Type B pancreatic cell (in vitro differentiated cells): ENCODE measurements around the gene SMLR1. TPM values are rescaled to one million over a fixed set of nuclear protein-coding genes. Genes with fewer than 3 reads are reported as not detected.

ENCODE experiments used
- DNase-seq: peaks from one replicate; pipeline ENCODE4 v3.0.0; 2021; ENCODE audit warnings: mixed read lengths; ENCODE audit not compliant: unreplicated experiment; ENCODE audit errors: extremely low spot score
- H3K27ac Mint-ChIP-seq: 2 replicates; pipeline ENCODE4 v1.8.0; 2021; ENCODE audit warnings: mild to moderate bottlenecking, mixed read lengths
- H3K27me3 Mint-ChIP-seq: 2 replicates; pipeline ENCODE4 v1.8.0; 2021; ENCODE audit warnings: mixed read lengths
- H3K36me3 Mint-ChIP-seq: 2 replicates; pipeline ENCODE4 v1.8.0; 2021; ENCODE audit warnings: mixed read lengths
- H3K4me1 Mint-ChIP-seq: one replicate; pipeline ENCODE4 v1.8.0; 2021; ENCODE audit warnings: mixed read lengths; ENCODE audit not compliant: unreplicated experiment
- H3K4me3 Mint-ChIP-seq: 2 replicates; pipeline ENCODE4 v1.8.0; 2021; ENCODE audit warnings: mild to moderate bottlenecking, mixed read lengths
- H3K9me3 Mint-ChIP-seq: 2 replicates; pipeline ENCODE4 v1.8.0; 2021; ENCODE audit warnings: mixed read lengths
- total RNA-seq: library from RNA; stranded (reverse); gene quantifications from 2 replicates; pipeline ENCODE4 v1.2.1, GENCODE V29; 2021; ENCODE audit warnings: low replicate concordance
- TF ChIP-seq, protein P1 (sequence below): fragments of 200-600 bp; sonication (generic); conservative IDR thresholded peaks from 2 replicates; pipeline ENCODE4 v1.5.0; 2021; ENCODE audit warnings: antibody characterized with exemption, mild to moderate bottlenecking

Gene SMLR1
- total RNA-seq, 1 donor from 2014 or later, result 0.53 TPM

DNA sequence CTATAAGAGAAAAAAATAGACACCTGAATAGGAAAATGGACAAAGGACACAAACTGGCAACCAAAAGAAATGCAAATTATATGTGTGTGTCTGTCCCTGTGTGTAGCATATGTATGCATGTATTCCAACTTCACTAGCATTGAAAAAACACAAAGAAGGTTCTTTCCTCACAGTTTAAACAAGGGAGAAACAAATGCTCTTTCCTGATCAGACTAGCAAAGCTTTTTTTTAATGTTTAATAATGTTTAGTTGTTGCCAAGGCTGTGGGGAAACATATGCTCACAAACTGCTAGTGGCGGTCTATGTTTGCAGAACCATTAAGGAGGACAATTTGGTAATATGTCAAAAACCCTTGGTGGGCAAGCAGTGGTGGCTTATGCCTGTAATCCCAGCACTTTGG lies 22.4 kb downstream of the SMLR1 start:
- TF ChIP-seq, protein P1, sequence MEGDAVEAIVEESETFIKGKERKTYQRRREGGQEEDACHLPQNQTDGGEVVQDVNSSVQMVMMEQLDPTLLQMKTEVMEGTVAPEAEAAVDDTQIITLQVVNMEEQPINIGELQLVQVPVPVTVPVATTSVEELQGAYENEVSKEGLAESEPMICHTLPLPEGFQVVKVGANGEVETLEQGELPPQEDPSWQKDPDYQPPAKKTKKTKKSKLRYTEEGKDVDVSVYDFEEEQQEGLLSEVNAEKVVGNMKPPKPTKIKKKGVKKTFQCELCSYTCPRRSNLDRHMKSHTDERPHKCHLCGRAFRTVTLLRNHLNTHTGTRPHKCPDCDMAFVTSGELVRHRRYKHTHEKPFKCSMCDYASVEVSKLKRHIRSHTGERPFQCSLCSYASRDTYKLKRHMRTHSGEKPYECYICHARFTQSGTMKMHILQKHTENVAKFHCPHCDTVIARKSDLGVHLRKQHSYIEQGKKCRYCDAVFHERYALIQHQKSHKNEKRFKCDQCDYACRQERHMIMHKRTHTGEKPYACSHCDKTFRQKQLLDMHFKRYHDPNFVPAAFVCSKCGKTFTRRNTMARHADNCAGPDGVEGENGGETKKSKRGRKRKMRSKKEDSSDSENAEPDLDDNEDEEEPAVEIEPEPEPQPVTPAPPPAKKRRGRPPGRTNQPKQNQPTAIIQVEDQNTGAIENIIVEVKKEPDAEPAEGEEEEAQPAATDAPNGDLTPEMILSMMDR, result no peak
- Mint-ChIP-seq H3K27ac (no peak overlapping the region), H3K4me3 (no peak overlapping the region), H3K4me1 (peaks cover 16% of the 10 kb centered on the region), H3K36me3 (no peaks in the 10 kb centered on the region), H3K9me3 (no peaks in the 10 kb centered on the region), H3K27me3 (no peaks in the 10 kb centered on the region)
- DNase-seq, result no peak

DNA sequence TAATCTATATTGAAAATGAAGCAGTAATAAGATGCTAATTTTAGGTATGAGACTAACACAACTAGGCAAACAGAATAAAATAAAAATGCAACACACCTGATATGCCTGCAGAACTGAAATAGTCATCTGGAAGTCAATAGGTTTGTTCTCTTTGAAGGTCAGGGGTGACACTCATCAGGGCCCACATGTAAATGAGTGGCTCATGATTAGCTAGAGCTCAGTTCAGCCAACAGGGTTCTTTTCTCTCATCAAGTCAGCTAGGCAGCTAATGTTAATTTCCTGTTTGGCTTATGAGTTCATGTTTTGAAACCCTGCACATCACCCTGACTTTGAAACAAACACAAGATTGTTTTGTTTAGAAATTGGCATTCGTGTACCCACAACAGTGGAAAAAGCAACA lies 23.8 kb downstream of the SMLR1 start:
- H3K4me1 Mint-ChIP-seq, result peaks cover 16% of the 10 kb centered on the region
- no peaks in the 10 kb centered on the region for H3K27me3 Mint-ChIP-seq
- no peaks in the 10 kb centered on the region for H3K9me3 Mint-ChIP-seq
- H3K36me3 Mint-ChIP-seq, result no peaks in the 10 kb centered on the region
- no peak overlapping the region for H3K4me3 Mint-ChIP-seq
- TF ChIP-seq, protein P1, result no peak
- no peak for DNase-seq
- no peak overlapping the region for H3K27ac Mint-ChIP-seq

DNA sequence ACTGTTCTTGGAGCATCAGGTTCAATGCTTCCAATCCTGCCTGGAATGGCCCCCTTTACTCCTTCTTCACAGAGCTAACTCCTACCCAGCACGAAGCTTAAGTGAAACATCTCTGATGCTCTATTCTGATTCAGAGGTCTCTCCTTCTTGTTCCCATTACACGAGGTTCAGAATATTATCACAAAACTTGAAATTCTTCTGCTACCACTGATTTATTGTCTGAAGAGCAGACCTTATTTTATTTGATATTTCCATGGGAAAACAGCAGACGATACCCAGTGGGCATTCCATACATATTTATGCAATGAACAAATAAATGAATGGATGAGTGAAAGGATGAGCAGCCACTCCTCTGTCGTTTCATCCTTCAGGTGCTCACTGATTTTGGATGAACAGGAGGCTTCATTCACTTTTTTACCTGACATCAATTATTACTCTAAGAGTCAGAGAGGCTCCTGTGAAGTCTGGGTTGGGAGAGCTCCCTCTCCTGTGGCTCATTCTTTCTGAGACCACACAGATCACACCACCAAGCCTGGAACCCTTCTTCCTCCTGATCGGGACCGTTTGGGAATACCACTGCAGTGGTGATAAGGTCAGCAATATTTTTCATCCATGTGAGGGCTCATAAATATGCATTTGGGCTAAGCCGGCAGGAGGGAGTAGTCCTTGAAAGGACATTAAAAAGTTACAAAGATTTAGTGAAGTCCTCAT lies 25.8 kb downstream of the SMLR1 start:
- Mint-ChIP-seq H3K27me3 (no peaks in the 10 kb centered on the region), H3K9me3 (no peaks in the 10 kb centered on the region), H3K4me1 (peaks cover 12% of the 10 kb centered on the region), H3K4me3 (no peak overlapping the region), H3K27ac (no peak overlapping the region), H3K36me3 (no peaks in the 10 kb centered on the region)
- DNase-seq, result no peak
- TF ChIP-seq, protein P1, result no peak

DNA sequence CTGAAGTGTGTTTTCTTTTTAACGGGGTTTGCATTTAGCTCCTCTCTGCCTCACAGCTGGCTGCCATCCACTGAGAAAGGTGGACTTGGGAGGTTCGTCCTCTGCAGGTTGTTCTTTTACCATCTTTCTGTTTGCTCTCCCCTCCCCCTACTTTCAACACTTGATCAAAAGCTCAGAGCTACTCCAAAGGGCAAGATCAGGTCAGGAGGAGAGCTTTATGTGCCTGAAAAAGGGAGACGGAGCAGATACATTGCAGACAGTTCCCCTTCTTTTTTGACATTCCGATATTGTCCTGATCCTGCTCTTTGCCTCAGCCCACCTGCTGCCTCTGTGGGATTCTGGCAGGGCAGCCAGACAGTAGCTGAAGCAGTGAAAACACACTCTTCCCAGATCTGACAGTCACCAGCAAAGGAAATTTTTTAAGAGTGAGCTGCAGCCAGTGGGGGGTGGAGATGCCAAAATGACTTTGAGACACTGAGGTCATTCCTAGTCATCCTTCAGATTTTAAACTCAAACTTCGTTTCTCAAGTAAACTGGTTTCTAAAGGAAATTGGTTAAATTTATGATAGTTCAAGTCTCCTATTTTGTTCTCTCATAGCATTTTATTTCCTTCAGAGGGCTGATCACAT lies 26.5 kb downstream of the SMLR1 start:
- TF ChIP-seq, protein P1, result no peak
- Mint-ChIP-seq H3K4me3 (peak overlapping the region; percentile 67), H3K27ac (peak overlapping the region; percentile 35), H3K27me3 (no peaks in the 10 kb centered on the region), H3K4me1 (peaks cover 12% of the 10 kb centered on the region), H3K9me3 (no peaks in the 10 kb centered on the region), H3K36me3 (no peaks in the 10 kb centered on the region)
- no peak for DNase-seq

DNA sequence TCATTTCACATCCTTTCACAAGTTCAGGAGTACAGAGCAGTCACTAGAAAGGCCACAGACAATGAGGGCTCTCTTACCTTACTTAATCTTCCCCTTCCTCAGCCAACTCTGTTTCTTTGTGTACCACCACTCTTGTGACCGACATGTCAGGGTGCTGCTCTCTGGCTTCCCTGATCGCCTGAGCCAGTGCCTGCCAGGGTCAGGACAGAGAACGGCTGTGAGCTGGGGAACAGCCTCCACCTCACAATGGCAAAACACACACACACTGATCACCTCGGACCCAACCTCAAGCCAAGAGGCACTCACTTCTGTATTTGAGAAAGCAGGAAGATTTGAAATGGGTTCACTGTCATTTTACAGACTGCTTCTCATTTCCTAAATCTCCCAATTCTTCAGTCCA lies 30.8 kb downstream of the SMLR1 start:
- Mint-ChIP-seq H3K36me3 (peaks cover 7% of the 10 kb centered on the region), H3K4me3 (no peak overlapping the region), H3K27me3 (peaks cover 4% of the 10 kb centered on the region), H3K27ac (peak overlapping the region; percentile 56), H3K9me3 (peaks cover 7% of the 10 kb centered on the region), H3K4me1 (peaks cover 19% of the 10 kb centered on the region)
- DNase-seq, result no peak
- TF ChIP-seq, protein P1, result no peak
